H1 (cell line): ENCODE measurements around the gene SMAP2. TPM values are rescaled to one million over a fixed set of nuclear protein-coding genes. Genes with fewer than 3 reads are reported as not detected.

Source experiments
- CTCF ChIA-PET: fragments of 300-600 bp; sonication (Branson Sonifier 250); formaldehyde crosslinking; loops from one replicate; lab custom pipeline; 2021; ENCODE audit not compliant: partially characterized antibody; lab: Charles Lee
- POLR2A ChIA-PET: fragments of 300-600 bp; sonication (Branson Sonifier 250); formaldehyde crosslinking; loops from one replicate; lab custom pipeline; 2021; ENCODE audit warnings: inconsistent platforms; ENCODE audit not compliant: partially characterized antibody; lab: Charles Lee
- DNase-seq, 2 experiments: peaks; one replicate each; pipeline versions ENCODE4 v3.0.0 to v3.0.0-alpha.2; 2010 to 2022; ENCODE audit warnings: low spot score in 2 of 2, low read depth in 1 of 2, mixed read lengths in 1 of 2
- FAIRE-seq: peaks from 2 replicates; lab custom pipeline; 2011; peaks lifted over from hg19 to GRCh38; lab: Jason Lieb, UNC
- H2AFZ ChIP-seq: 2 replicates; pipeline ENCODE4 v1.8.1; 2012; ENCODE audit warnings: low read length, inconsistent platforms
- H2AK5ac ChIP-seq: 2 replicates; pipeline ENCODE4 v1.6.1; 2013; ENCODE audit warnings: low read depth, low read length
- H2BK120ac ChIP-seq: replicated peaks from 2 replicates; pipeline ENCODE3; 2013; ENCODE audit warnings: low read depth, low read length, inconsistent platforms
- H2BK12ac ChIP-seq: 2 replicates; pipeline ENCODE4 v1.6.1; 2013; ENCODE audit warnings: low read depth, low read length
- H2BK15ac ChIP-seq: 2 replicates; pipeline ENCODE4 v1.6.1; 2013; ENCODE audit warnings: low read length
- H2BK20ac ChIP-seq: 2 replicates; pipeline ENCODE4 v1.6.1; 2013; ENCODE audit warnings: low read length
- H2BK5ac ChIP-seq: 2 replicates; pipeline ENCODE4 v1.6.1; 2013; ENCODE audit warnings: low read depth, low read length
- H3K14ac ChIP-seq: 2 replicates; pipeline ENCODE4 v1.6.1; 2013; ENCODE audit warnings: inconsistent platforms; ENCODE audit not compliant: insufficient read length
- H3K18ac ChIP-seq: 2 replicates; pipeline ENCODE4 v1.6.1; 2013; ENCODE audit warnings: low read length; ENCODE audit errors: extremely low read depth
- H3K23ac ChIP-seq: 2 replicates; pipeline ENCODE4 v1.6.1; 2013; ENCODE audit warnings: inconsistent platforms; ENCODE audit not compliant: insufficient read length
- H3K23me2 ChIP-seq: 2 replicates; pipeline ENCODE4 v1.6.1; 2013; ENCODE audit warnings: low read depth, low read length
- H3K27ac ChIP-seq: 2 replicates; pipeline ENCODE4 v1.6.1; 2011; ENCODE audit warnings: low read depth, low read length, inconsistent platforms
- H3K27me3 ChIP-seq, 4 experiments: replicated peaks in 1 of 4; 1 replicate in 1 of 4; 2 replicates in 3 of 4; pipeline versions ENCODE4 v1.6.1 to v1.8.1; 2011 to 2013; ENCODE audit warnings: low read length in 3 of 4, mild to moderate bottlenecking in 3 of 4, inconsistent platforms in 2 of 4, mixed read lengths in 2 of 4, moderate library complexity in 1 of 4; ENCODE audit not compliant: control insufficient read depth in 3 of 4, insufficient read depth in 3 of 4; ENCODE audit errors: extremely low read depth in 1 of 4
- H3K36me3 ChIP-seq, 4 experiments: 2 replicates each; pipeline versions ENCODE4 v1.6.1 to v1.8.1; 2011 to 2013; ENCODE audit warnings: mild to moderate bottlenecking in 4 of 4, low read length in 3 of 4, moderate library complexity in 2 of 4, control low read depth in 1 of 4, inconsistent platforms in 1 of 4; ENCODE audit not compliant: insufficient read depth in 4 of 4, control insufficient read depth in 2 of 4
- H3K4ac ChIP-seq: replicated peaks from 2 replicates; pipeline ENCODE3; 2013; ENCODE audit warnings: low read length, low read depth, mixed read lengths, inconsistent platforms; ENCODE audit not compliant: insufficient read length
- H3K4me1 ChIP-seq, 4 experiments: replicated peaks in 1 of 4; 1 replicate in 1 of 4; 2 replicates in 3 of 4; pipeline versions ENCODE4 v1.6.1 to v1.8.1; 2011 to 2013; ENCODE audit warnings: low read length in 3 of 4, inconsistent platforms in 2 of 4, mixed read lengths in 1 of 4; ENCODE audit not compliant: insufficient read depth in 4 of 4, control insufficient read depth in 3 of 4
- H3K4me2 ChIP-seq, 2 experiments: 2 replicates each; pipeline versions ENCODE4 v1.6.1 to v1.8.1; 2011 to 2013; ENCODE audit warnings: low read depth in 2 of 2, low read length in 2 of 2, control low read depth in 1 of 2, inconsistent platforms in 1 of 2, mild to moderate bottlenecking in 1 of 2; ENCODE audit not compliant: insufficient read depth in 1 of 2
- H3K4me3 ChIP-seq, 4 experiments: fragments of 200-600, 300-600 bp in 1 of 4; sonication (generic), shearing (Covaris generic), sonication (Bioruptor Twin) in 1 of 4; 2 replicates each; pipeline versions ENCODE4 v1.5.1 to v1.8.1; 2011 to 2016; ENCODE audit warnings: low read length in 4 of 4, low read depth in 3 of 4, control low read depth in 2 of 4, inconsistent platforms in 2 of 4, mild to moderate bottlenecking in 2 of 4, mixed read lengths in 1 of 4, moderate library complexity in 1 of 4; ENCODE audit not compliant: insufficient read depth in 2 of 4; ENCODE audit errors: extremely low read depth in 1 of 4
- H3K56ac ChIP-seq: replicated peaks from 2 replicates; pipeline ENCODE3; 2013; ENCODE audit warnings: low read depth, mild to moderate bottlenecking, mixed read lengths, low read length, inconsistent platforms; ENCODE audit not compliant: insufficient read length
- H3K79me1 ChIP-seq: 2 replicates; pipeline ENCODE4 v1.6.1; 2013; ENCODE audit warnings: low read depth, low read length, control low read depth
- H3K79me2 ChIP-seq, 2 experiments: 2 replicates each; pipeline versions ENCODE4 v1.6.1 to v1.8.1; 2012 to 2013; ENCODE audit warnings: low read length in 2 of 2, mild to moderate bottlenecking in 2 of 2, inconsistent platforms in 1 of 2; ENCODE audit not compliant: insufficient read depth in 2 of 2, control insufficient read depth in 1 of 2
- H3K9ac ChIP-seq, 4 experiments: replicated peaks in 1 of 4; 1 replicate in 1 of 4; 2 replicates in 3 of 4; pipeline versions ENCODE4 v1.6.1 to v1.8.1; 2011 to 2013; ENCODE audit warnings: low read depth in 3 of 4, low read length in 3 of 4, control low read depth in 2 of 4, mild to moderate bottlenecking in 2 of 4, moderate library complexity in 2 of 4, inconsistent platforms in 1 of 4; ENCODE audit errors: extremely low read depth in 1 of 4
- H3K9me3 ChIP-seq, 2 experiments: 2 replicates each; pipeline versions ENCODE4 v1.6.1 to v1.8.1; 2012 to 2013; ENCODE audit warnings: mild to moderate bottlenecking in 2 of 2, moderate library complexity in 2 of 2, control low read depth in 1 of 2, inconsistent platforms in 1 of 2, low read depth in 1 of 2, low read length in 1 of 2, mixed read lengths in 1 of 2; ENCODE audit not compliant: insufficient read depth in 2 of 2
- H4K20me1 ChIP-seq, 2 experiments: replicated peaks in 1 of 2; 2 replicates each; pipeline versions ENCODE3 to v1.8.1; 2011 to 2013; ENCODE audit warnings: inconsistent platforms in 2 of 2, low read length in 2 of 2, mild to moderate bottlenecking in 1 of 2; ENCODE audit not compliant: insufficient read depth in 2 of 2, control insufficient read depth in 1 of 2
- H4K5ac ChIP-seq: 2 replicates; pipeline ENCODE4 v1.6.1; 2013; ENCODE audit warnings: low read length, low read depth, mixed read lengths, inconsistent platforms; ENCODE audit not compliant: insufficient read length
- H4K8ac ChIP-seq: 2 replicates; pipeline ENCODE4 v1.8.0; 2013; ENCODE audit warnings: mild to moderate bottlenecking, moderate library complexity, low read length, inconsistent platforms; ENCODE audit not compliant: insufficient read depth; ENCODE audit errors: extremely low read depth
- H4K91ac ChIP-seq: replicated peaks from 2 replicates; pipeline ENCODE3; 2013; ENCODE audit warnings: low read length, mixed read lengths, inconsistent platforms; ENCODE audit not compliant: insufficient read length
- CBX5 ChIP-seq: fragments of 300-800, 300-1000 bp; sonication (generic); IDR thresholded peaks from 2 replicates; pipeline ENCODE4 v1.7.1; 2016; ENCODE audit warnings: antibody characterized with exemption, low read length, low read depth
- GTF2F1 ChIP-seq: IDR thresholded peaks from 2 replicates; pipeline ENCODE4 v1.6.1; 2012; ENCODE audit warnings: low read depth, low read length, improper control_type of control experiment, borderline replicate concordance
- KDM1A ChIP-seq: fragments of 200-600, 300-600 bp; sonication (generic); IDR thresholded peaks from 2 replicates; pipeline ENCODE4 v1.7.1; 2016; ENCODE audit warnings: mild to moderate bottlenecking, low read length, borderline replicate concordance
- MAFK ChIP-seq: IDR thresholded peaks from 2 replicates; pipeline ENCODE4 v1.6.1; 2012; ENCODE audit warnings: low read depth, mild to moderate bottlenecking, improper control_type of control experiment, low read length
- NRF1 ChIP-seq: IDR thresholded peaks from 2 replicates; pipeline ENCODE4 v1.6.1; 2011; ENCODE audit warnings: mild to moderate bottlenecking, low read depth, low read length, improper control_type of control experiment
- RFX5 ChIP-seq: IDR thresholded peaks from 2 replicates; pipeline ENCODE4 v1.6.1; 2011; ENCODE audit warnings: low read depth, low read length, improper control_type of control experiment, borderline replicate concordance
- SAP30 ChIP-seq: fragments of 300-600 bp; sonication (generic); IDR thresholded peaks from 2 replicates; pipeline ENCODE4 v1.7.1; 2012; ENCODE audit warnings: low read length, moderate library complexity, mild to moderate bottlenecking, inconsistent platforms; ENCODE audit not compliant: insufficient read depth, insufficient replicate concordance
- TAF7 ChIP-seq: optimal IDR thresholded peaks from 2 replicates; pipeline ENCODE3; 2011; ENCODE audit warnings: low read depth, mild to moderate bottlenecking, inconsistent platforms, low read length, moderate library complexity, borderline replicate concordance
- WGBS, 2 experiments: shearing (Covaris generic) in 1 of 2; methylation state at CpG; one replicate each; pipeline versions ENCODE4 v1.1.6 to v1.1.7; 2013 to 2015; ENCODE audit warnings: low lambda C conversion rate in 2 of 2, mixed read lengths in 2 of 2, inconsistent platforms in 1 of 2, low coverage in 1 of 2, missing lambda C conversion rate in 1 of 2; ENCODE audit not compliant: insufficient replicate concordance in 2 of 2, insufficient coverage in 1 of 2, insufficient read length in 1 of 2; ENCODE audit errors: extremely low coverage in 1 of 2, missing lambda C conversion rate in 1 of 2; 5-methylcytosine and 5-hydroxymethylcytosine counted together
- polyA plus RNA-seq, 7 experiments: library from polyadenylated mRNA; depleted of rRNA in 3 of 7; stranded (reverse) in 5 of 7; unstranded in 2 of 7; fragments of >200 nt in 5 of 7; fragments of 200-250 nt in 2 of 7; gene quantifications; 1 replicate in 5 of 7; 2 replicates in 1 of 7; 4 replicates in 1 of 7; pipeline versions ENCODE4 v1.2.1 to v1.2.3, GENCODE V29; 2011 to 2013; ENCODE audit warnings: missing spikeins in 2 of 7, mixed read lengths in 2 of 7
- total RNA-seq: library from RNA; stranded (reverse); fragmentation: NEBNext Ultra II Directional; extraction: Animal tissue kit (Norgen Biotek cat#: 25700); gene quantifications from 2 replicates; pipeline ENCODE4 v1.2.1, GENCODE V29; 2021
- TF ChIP-seq, protein P1 (sequence below): IDR thresholded peaks from 2 replicates; pipeline ENCODE4 v1.6.1; 2011; ENCODE audit warnings: low read length, improper control_type of control experiment

Gene SMAP2
- total and polyA plus RNA-seq, 2 of the 8 experiments (the other 6 are each of a cell fraction or from before 2014, with no cell fraction given): 4.3 to 5.5 TPM

DNA sequence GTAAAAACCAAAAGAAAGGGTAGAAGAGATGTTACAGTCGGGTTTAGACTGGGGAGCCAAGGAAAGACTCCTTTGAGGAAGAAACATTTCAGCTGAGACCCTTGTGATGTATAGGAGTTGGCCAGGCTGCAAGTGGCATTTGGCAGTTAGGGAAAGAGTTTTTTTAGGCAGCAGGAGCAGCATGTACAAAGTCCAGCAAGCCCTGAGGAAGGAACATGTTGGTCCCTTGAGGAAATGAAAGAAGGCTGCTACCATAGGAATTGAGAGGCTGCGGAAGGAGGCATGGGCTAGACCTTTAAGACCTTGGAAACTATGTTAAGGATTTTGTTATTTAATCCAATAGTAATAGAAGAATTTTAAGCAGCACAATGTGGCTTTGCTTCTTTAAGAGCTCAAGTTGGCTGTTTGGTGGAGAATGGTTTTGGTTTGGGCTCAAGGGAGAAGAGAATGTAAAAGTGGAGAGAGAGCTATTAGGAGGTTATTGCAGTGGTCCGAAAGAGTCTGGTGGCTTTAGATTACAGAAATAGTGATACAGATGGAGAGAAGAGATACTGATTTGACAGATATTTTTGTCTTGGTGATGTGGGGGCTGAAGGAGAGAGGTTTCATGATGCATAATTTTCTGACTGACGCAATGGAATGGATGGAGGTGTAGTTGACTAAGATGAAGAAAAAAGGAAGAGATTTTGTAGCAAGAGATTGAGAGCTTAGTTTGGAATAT, 26.6 kb downstream of the SMAP2 start:
- Histone ChIP-seq H3K9ac (no peak overlapping the region), H3K27ac (no peak overlapping the region), H3K9me3 (no peaks in the 10 kb centered on the region), H4K91ac (no peak overlapping the region), H3K23me2 (no peaks in the 10 kb centered on the region; the same call in 1 of the 2 replicates), H3K79me1 (no peaks in the 10 kb centered on the region), H2BK5ac (no peak overlapping the region), H3K4me3 (no peak overlapping the region), H3K79me2 (no peaks in the 10 kb centered on the region), H2AFZ (no peak overlapping the region), H3K23ac (no peak overlapping the region), H3K27me3 (no peaks in the 10 kb centered on the region), H3K4me2 (no peak overlapping the region), H2BK12ac (no peak overlapping the region), H4K20me1 (no peaks in the 10 kb centered on the region), H2BK120ac (no peak overlapping the region), H3K4ac (no peak overlapping the region), H2BK15ac (no peak overlapping the region), H3K56ac (peak overlapping the region; percentile 12), H3K18ac (no peak overlapping the region), H3K14ac (no peak overlapping the region), H4K5ac (no peak overlapping the region), H3K4me1 (no peaks in the 10 kb centered on the region), H2AK5ac (no peak overlapping the region), H2BK20ac (no peak overlapping the region), H3K36me3 (no peaks in the 10 kb centered on the region), H4K8ac (no peak overlapping the region)
- ChIA-PET CTCF (interaction anchor here (0.6 to 2.7 kb wide), 8 partner anchors 15 to 403 kb away, joined by 3 to 11 read pairs (median 5); no protein-coding TSS in a partner anchor), POLR2A (interaction anchor here (0.7 to 1.6 kb wide), 2 partner anchors 85 to 143 kb away, joined by 4 read pairs; partner anchors contain the start of gene ZMPSTE24)
- FAIRE-seq: no peak
- WGBS, 2 experiments: 93% methylated on average over 4 of the region's 4 CpGs; no CpG with 5 or more reads in 1 of the 2 experiments
- DNase-seq: no peak
- TF ChIP-seq SAP30 (no peak), GTF2F1 (no peak), CBX5 (no peak), NRF1 (no peak), KDM1A (no peak), RFX5 (no peak), TAF7 (no peak), MAFK (no peak)
- TF ChIP-seq, protein P1, sequence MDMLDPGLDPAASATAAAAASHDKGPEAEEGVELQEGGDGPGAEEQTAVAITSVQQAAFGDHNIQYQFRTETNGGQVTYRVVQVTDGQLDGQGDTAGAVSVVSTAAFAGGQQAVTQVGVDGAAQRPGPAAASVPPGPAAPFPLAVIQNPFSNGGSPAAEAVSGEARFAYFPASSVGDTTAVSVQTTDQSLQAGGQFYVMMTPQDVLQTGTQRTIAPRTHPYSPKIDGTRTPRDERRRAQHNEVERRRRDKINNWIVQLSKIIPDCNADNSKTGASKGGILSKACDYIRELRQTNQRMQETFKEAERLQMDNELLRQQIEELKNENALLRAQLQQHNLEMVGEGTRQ: no peak
